DOHH2 (cell line): ENCODE measurements around the gene ARHGEF39.

Experiments used
- EZH2phosphoT487 ChIP-seq: fragments of 200-600 bp; sonication (generic); IDR thresholded peaks from 2 replicates; pipeline ENCODE4 v1.6.1; 2017; ENCODE audit warnings: borderline replicate concordance, mild to moderate bottlenecking, antibody characterized with exemption, low read length, moderate library complexity, mixed read lengths
- TF ChIP-seq, protein P1 (sequence below): fragments of 200-600 bp; sonication (generic); IDR thresholded peaks from one replicate; pipeline ENCODE4 v1.5.1; 2014; ENCODE audit warnings: antibody characterized with exemption, mild to moderate bottlenecking, low read depth, low read length; ENCODE audit not compliant: poor library complexity, severe bottlenecking

DNA sequence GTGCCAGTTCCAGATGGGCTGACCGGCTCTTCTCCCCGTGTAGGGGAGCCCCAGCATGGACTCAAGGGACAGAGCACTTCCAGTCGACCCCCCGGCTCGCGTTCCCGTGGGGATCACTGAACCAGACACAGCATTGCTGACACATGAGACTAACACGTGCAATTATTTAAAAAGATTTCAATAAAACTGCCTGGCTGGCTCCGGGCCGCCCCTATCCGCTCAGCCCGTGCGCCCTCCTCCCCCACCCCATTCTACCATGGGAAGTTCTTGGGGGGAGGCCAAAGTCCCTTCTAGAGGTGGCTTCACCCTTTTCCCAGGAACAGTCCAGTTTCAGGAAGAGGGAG is 55.2 kb downstream of the ARHGEF39 start:
- TF ChIP-seq, protein P1, sequence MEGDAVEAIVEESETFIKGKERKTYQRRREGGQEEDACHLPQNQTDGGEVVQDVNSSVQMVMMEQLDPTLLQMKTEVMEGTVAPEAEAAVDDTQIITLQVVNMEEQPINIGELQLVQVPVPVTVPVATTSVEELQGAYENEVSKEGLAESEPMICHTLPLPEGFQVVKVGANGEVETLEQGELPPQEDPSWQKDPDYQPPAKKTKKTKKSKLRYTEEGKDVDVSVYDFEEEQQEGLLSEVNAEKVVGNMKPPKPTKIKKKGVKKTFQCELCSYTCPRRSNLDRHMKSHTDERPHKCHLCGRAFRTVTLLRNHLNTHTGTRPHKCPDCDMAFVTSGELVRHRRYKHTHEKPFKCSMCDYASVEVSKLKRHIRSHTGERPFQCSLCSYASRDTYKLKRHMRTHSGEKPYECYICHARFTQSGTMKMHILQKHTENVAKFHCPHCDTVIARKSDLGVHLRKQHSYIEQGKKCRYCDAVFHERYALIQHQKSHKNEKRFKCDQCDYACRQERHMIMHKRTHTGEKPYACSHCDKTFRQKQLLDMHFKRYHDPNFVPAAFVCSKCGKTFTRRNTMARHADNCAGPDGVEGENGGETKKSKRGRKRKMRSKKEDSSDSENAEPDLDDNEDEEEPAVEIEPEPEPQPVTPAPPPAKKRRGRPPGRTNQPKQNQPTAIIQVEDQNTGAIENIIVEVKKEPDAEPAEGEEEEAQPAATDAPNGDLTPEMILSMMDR, result no peak
- no peak for TF ChIP-seq EZH2phosphoT487
